ENCODE results near the gene NBEAL1. TPM values are rescaled to one million over a fixed set of nuclear protein-coding genes. Genes with fewer than 3 reads are reported as not detected.
A peak's percentile ranks its signal among the peaks of the same experiment; 100 is the strongest.

The NBEAL1 gene
- total RNA-seq, 1 donor from 2014 or later = 18.0 TPM

DNA sequence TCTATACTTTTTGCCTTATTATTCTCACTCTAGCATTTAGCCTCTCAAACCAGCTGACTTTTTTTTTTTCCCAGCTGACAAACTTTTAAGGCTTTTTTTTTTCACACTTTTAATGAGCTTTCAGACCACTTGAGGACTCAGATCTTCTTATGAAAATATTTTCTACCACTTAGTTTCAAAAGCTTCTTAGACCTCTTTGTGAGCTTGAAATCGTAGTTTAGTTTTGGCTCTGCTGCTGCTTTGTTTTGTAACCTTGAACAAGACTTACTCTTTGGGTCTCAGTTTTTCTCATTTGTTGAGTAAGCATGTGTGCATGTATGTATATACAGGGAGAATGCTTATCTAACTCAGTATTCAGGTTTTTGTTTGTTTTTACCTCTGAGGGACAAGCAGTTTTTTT, 3.5 kb downstream of the NBEAL1 start:
- DNase-seq = no peak
- peaks cover 85% of the 10 kb centered on the region for H3K4me1 ChIP-seq
- TF ChIP-seq, protein P1, sequence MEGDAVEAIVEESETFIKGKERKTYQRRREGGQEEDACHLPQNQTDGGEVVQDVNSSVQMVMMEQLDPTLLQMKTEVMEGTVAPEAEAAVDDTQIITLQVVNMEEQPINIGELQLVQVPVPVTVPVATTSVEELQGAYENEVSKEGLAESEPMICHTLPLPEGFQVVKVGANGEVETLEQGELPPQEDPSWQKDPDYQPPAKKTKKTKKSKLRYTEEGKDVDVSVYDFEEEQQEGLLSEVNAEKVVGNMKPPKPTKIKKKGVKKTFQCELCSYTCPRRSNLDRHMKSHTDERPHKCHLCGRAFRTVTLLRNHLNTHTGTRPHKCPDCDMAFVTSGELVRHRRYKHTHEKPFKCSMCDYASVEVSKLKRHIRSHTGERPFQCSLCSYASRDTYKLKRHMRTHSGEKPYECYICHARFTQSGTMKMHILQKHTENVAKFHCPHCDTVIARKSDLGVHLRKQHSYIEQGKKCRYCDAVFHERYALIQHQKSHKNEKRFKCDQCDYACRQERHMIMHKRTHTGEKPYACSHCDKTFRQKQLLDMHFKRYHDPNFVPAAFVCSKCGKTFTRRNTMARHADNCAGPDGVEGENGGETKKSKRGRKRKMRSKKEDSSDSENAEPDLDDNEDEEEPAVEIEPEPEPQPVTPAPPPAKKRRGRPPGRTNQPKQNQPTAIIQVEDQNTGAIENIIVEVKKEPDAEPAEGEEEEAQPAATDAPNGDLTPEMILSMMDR (IDR thresholded peaks at IDR 0.05; ENCODE audit: borderline replicate concordance) = no peak
- H3K27ac ChIP-seq (replicated peaks) = peak overlapping the region; percentile 96
- no peaks in the 10 kb centered on the region for H3K36me3 ChIP-seq
- H3K27me3 ChIP-seq (ENCODE audit: low read depth) = no peaks in the 10 kb centered on the region
- no peaks in the 10 kb centered on the region for H3K9me3 ChIP-seq (replicated peaks)
- H3K4me3 ChIP-seq = peak overlapping the region; percentile 91
- intact Hi-C loops (cut with micrococcal nuclease) = no loop called here

DNA sequence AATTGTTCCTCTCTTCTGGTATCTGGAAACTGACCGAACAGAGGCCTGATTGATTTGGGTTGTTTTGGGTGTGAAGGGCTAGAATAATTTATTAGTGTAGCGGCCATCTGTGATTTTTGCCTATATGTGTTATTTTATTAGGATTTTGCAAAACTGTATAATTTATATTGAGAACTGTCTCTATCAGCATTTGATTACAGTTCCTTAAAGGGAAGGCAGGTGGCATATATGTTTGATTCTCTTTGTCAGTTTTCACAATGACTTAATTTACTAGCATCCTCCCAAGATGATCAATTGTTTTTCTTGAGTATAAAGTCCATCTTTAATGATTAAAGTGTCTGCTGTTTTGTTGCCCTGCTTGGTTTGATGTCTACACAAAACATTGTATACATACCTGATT, 4.5 kb downstream of the NBEAL1 start:
- H3K4me3 ChIP-seq = peak overlapping the region; percentile 91
- H3K9me3 ChIP-seq (replicated peaks) = no peaks in the 10 kb centered on the region
- intact Hi-C loops (cut with micrococcal nuclease) = no loop called here
- TF ChIP-seq, protein P1 (IDR thresholded peaks at IDR 0.05; ENCODE audit: borderline replicate concordance) = peak; percentile 37
- H3K4me1 ChIP-seq = peaks cover 84% of the 10 kb centered on the region
- no peaks in the 10 kb centered on the region for H3K27me3 ChIP-seq (ENCODE audit: low read depth)
- H3K27ac ChIP-seq (replicated peaks) = peak overlapping the region; percentile 96
- DNase-seq = no peak
- H3K36me3 ChIP-seq = no peaks in the 10 kb centered on the region

- TF ChIP-seq, protein P1 (IDR thresholded peaks at IDR 0.05; ENCODE audit: borderline replicate concordance) = no peak
- Histone ChIP-seq H3K4me3 (peak overlapping the region; percentile 13), H3K4me1 (peaks cover 73% of the 10 kb centered on the region), H3K9me3 (replicated peaks) (no peaks in the 10 kb centered on the region), H3K36me3 (no peaks in the 10 kb centered on the region), H3K27ac (replicated peaks) (peak overlapping the region; percentile 68), H3K27me3 (ENCODE audit: low read depth) (no peaks in the 10 kb centered on the region)
- intact Hi-C loops (cut with micrococcal nuclease) = no loop called here
- DNase-seq = no peak
Observed at GRCh38 chr2:203021991-203022390, 7.3 kb downstream of the NBEAL1 start.

DNA sequence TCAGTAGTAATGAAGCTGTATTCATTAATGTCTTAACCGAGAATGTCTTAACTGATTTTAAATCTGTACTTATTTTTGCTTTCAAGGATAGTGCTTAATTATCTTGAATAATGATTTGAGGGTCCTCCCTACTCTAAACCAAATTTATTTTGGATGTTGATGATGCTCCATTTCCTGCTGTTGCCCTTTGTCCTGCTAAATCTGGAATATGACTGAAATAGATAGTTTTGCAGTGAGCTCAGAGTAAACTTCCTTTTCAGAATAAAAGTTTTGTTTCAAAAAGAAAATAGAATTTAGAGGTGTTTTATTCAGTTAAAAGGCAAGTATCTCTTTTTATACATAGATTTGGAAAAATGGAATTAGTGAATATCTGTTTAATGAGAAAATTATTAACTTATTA, 8.1 kb downstream of the NBEAL1 start:
- peaks cover 66% of the 10 kb centered on the region for H3K4me1 ChIP-seq
- H3K27me3 ChIP-seq (ENCODE audit: low read depth) = no peaks in the 10 kb centered on the region
- intact Hi-C loops (cut with micrococcal nuclease) = no loop called here
- H3K36me3 ChIP-seq = no peaks in the 10 kb centered on the region
- H3K4me3 ChIP-seq = peak overlapping the region; percentile 13
- no peak for DNase-seq
- TF ChIP-seq, protein P1 (IDR thresholded peaks at IDR 0.05; ENCODE audit: borderline replicate concordance) = no peak
- no peaks in the 10 kb centered on the region for H3K9me3 ChIP-seq (replicated peaks)
- H3K27ac ChIP-seq (replicated peaks) = peak overlapping the region; percentile 68

GRCh38 chr2:203025592-203025991, 10.9 kb downstream of the NBEAL1 start:
- Histone ChIP-seq H3K4me1 (peaks cover 47% of the 10 kb centered on the region), H3K4me3 (no peak overlapping the region), H3K9me3 (replicated peaks) (no peaks in the 10 kb centered on the region), H3K27ac (replicated peaks) (peak overlapping the region; percentile 38), H3K27me3 (ENCODE audit: low read depth) (no peaks in the 10 kb centered on the region), H3K36me3 (no peaks in the 10 kb centered on the region)
- no peak for DNase-seq
- intact Hi-C loops (cut with micrococcal nuclease) = no loop called here
- TF ChIP-seq, protein P1 (IDR thresholded peaks at IDR 0.05; ENCODE audit: borderline replicate concordance) = no peak

DNA sequence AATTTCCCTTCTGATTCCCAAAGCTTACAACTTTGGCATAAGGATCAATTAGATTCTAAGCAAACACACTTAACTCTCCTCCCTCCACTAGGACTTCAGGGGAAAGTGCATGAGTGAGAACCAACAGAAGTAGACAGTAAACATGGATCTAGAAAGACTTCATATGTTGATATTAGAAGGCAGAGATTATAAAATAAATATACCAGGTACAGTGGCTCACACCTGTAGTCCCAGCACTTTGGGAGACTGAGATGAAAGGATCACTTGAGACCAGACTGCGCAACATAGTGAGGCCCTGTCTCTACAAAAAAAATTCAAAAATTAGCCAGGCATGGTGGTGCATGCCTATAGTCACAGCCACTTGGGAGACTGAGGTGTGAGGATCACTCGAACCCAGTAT, 15.9 kb downstream of the NBEAL1 start:
- Histone ChIP-seq H3K27me3 (ENCODE audit: low read depth) (no peaks in the 10 kb centered on the region), H3K4me1 (peaks cover 13% of the 10 kb centered on the region), H3K27ac (replicated peaks) (no peak overlapping the region), H3K9me3 (replicated peaks) (no peaks in the 10 kb centered on the region), H3K36me3 (no peaks in the 10 kb centered on the region), H3K4me3 (no peak overlapping the region)
- no peak for DNase-seq
- TF ChIP-seq, protein P1 (IDR thresholded peaks at IDR 0.05; ENCODE audit: borderline replicate concordance) = no peak
- intact Hi-C loops (cut with micrococcal nuclease) = no loop called here
